Bone marrow (tissue), 2 donors: ENCODE data around the gene GUK1.
"Not testable (repeated sequence)": the region's sequence is repeated elsewhere in the genome, so short reads cannot be mapped to it uniquely, and the experiment has no call there.

ENCODE experiments used
- DNase-seq, 2 donors: peaks; one replicate each; lab custom pipeline; 2025; lab: John Stamatoyannopoulos, UW

The GUK1 gene

GRCh38 chr1:228163007-228163753 lies 23.1 kb downstream of the GUK1 start:
- DNase-seq, result no peak

GRCh38 chr1:228163776-228164519 lies 23.9 kb downstream of the GUK1 start:
- no peak for DNase-seq

DNA sequence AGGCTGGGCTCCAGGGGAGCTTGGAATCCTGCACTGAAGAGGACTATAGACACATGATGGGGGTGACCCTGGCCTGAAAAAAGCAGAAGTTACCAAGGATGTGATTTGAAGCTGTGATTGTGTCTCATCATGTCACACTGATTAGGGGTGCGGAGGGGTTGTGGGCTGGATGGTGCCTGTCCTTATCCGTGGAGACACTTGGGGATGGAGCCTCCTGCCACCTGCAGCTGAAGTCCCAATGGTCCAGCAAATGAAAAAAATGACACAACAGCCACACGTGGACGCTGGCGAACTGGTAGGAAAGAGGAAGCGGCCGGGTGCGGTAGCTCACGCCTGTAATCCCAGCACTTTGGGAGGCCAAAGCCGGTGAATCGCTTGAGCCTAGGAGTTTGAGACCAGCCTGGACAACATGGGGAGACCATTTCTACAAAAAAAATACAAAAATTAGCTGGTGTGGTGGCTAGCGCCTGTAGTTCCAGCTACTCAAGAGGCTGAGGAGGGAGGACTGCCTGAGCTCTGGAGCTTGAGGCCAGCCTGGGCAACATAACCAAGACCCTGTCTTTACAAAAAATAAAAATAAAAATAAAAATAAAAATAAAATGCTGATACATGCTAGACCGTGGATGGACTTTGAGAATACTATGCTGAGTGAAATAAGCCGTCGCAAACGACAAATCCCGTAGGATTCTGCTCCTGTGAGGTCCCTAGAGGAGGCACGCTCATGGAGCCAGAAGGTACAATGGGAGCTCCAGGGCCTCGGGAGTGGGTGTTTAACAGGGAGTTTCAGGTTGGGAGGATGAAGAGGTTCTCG lies 24.7 kb downstream of the GUK1 start:
- no peak for DNase-seq

- DNase-seq, result peak; percentile 96 to 100
These were observed 25.5 kb downstream of the GUK1 start, which contains the start of gene IBA57 for GRCh38 chr1:228165372-228166169. IBA57 (plus strand) TSS chr1:228165804; CDS start chr1:228165817, 13 bp downstream.

- peak in 1 of 2 donors; percentile 62 for DNase-seq
These were observed 26.3 kb downstream of the GUK1 start for GRCh38 chr1:228166170-228166936.

GRCh38 chr1:228168563-228169270 lies 28.6 kb downstream of the GUK1 start:
- no peak for DNase-seq

DNA sequence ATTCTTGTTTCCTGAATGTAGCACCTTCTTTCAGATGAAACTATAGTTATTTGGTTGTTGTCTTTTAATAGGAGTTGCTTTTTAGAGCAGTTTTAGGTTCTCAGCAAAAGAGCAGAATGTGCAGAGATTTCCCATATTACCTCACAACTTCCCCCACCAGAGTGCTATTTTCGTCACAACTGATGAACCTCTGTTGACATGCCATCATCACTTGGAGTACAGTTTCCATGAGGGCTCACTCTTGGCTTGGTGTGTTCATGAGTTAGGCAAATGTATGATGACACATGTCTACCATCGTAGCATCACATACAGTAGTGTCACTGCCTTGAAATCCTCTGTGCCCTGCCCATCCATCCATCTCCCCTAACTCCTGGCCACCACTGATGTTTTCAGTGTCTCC lies 29.3 kb downstream of the GUK1 start:
- no peak for DNase-seq

GRCh38 chr1:228170666-228171065 lies 30.6 kb downstream of the GUK1 start:
- DNase-seq, result no peak

DNA sequence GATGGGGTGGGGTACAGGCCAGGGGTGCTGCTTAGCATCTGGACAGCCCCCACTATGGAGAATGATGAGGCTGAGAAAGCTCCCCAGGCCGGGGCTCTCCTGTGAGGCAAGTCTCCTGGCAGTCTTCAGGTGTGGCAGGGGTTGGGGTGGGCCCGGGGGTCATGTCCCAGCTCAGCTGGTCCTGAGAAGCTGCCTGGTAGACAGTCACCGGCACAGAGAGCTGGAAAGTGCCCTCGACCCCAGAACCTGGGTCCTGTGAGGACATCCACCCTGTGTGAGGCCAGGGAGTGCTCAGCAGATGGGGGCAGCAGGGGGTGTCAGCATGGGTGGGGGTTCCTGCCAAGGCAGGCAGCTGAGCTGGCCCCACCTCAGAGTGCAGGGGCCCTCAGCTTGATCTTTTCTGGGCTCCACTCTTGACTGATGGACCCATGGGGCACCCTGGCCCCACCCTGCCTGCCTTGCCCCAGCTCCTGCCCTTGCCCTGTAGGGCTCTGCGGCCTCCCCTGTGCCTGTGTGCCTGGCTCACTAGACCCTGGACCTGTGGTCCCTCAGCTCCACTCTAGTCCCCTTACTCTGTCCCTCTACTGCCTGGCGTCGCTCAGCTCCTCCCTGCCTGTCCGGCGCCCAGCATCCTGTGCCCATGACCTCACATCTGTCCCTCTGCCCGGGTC lies 31.3 kb downstream of the GUK1 start:
- DNase-seq, result no peak

GRCh38 chr1:228172591-228173527 lies 32.8 kb downstream of the GUK1 start:
- DNase-seq, result no peak

GRCh38 chr1:228173528-228174481 lies 33.7 kb downstream of the GUK1 start:
- not testable (repeated sequence) for DNase-seq

- DNase-seq, result no peak
These were observed 34.6 kb downstream of the GUK1 start for GRCh38 chr1:228174482-228175315.

DNA sequence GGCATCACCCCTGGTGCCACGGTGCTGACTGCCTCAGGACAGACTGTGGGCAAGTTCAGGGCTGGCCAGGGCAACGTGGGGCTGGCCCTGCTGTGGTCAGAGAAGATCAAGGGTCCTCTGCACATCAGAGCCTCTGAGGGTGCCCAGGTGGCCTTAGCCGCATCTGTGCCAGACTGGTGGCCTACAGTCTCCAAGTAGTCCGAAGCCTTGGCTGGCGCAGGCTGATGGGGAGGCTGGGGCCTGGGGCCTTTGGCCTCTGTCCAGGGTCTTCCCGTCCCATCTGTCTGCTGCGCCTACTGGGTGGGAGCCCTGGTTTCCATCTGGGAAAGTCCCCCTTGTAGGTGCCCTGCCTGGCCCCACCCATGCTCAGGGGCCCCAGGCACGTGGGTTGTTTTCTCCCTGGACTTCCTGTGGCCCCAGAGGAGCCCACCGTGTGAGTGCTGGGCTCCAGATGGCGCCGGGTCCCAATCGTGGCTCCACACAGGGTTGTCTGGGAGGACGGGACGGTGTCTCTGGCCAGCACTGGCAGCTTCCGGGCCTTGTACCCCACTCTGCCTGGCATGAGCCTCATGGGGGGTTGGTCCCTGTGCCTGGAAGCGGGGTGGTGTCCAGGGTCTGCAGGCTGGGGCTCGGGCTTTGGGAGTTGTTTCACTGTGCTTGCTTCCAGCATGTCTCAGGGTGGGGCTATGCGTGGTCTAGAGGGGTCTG lies 35.4 kb downstream of the GUK1 start:
- DNase-seq, result no peak

GRCh38 chr1:228176024-228176395 lies 35.9 kb downstream of the GUK1 start:
- DNase-seq, result no peak

DNA sequence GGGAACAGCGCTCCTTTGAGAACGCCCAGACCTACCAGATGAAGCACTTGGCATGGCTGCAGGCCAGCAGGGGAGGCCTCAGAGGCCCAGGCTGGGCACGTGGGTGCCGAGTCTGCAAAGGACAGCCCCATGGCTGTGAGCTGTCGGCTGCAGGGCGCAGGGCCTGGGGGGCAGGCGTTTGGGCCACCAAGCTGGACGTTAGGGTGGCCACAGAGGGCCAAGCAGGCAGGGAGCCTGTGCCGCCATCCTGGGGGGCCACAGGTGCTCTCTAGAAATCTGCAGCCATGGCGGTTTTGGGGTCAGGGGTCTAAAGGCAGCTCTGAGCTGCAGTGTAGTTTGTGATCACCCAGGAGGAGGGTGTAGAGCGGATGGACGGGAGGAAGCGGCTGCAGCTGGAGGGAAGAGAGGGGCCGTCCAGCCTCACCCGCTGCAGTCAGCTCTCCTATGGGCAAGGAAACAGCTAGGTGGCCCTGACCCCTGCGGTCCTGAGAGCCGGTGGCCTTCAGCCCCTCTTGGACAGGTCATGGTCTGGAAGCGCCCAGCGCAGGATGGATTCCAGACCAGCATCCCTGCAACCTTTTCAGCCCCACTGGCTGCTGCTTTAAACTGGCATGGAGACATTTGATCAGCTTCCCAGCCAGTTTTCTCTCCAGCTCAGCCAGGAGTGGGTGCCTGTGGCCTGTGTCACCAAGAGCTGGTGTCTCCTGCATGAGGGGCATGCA lies 36.5 kb downstream of the GUK1 start:
- no peak for DNase-seq
